GM12892 (cell line): Measurements from ENCODE around the gene GRID1.

ENCODE experiments used
- POLR2A ChIP-seq: IDR thresholded peaks from 2 replicates; pipeline ENCODE4 v1.6.1; 2011; ENCODE audit warnings: low read depth, low read length, control low read depth
- POLR2AphosphoS5 ChIP-seq: IDR thresholded peaks from 2 replicates; pipeline ENCODE4 v1.6.1; 2011; ENCODE audit warnings: low read depth, low read length, control low read depth
- TAF1 ChIP-seq: IDR thresholded peaks from 2 replicates; pipeline ENCODE4 v1.6.1; 2011; ENCODE audit warnings: low read depth, mild to moderate bottlenecking, control low read depth, low read length, borderline replicate concordance

GRCh38 chr10:86232644-86233043 lies 134.0 kb downstream of the GRID1 start:
- TF ChIP-seq POLR2A (no peak), POLR2AphosphoS5 (no peak), TAF1 (no peak)
